ENCODE measurements around the gene ANKFY1.

GRCh38 chr17:4287710-4288109 is 23.9 kb upstream of the ANKFY1 start:
- no peak for TF ChIP-seq CTCF (IDR thresholded peaks at IDR 0.05; ENCODE audit: low read depth, low read length, poor library complexity, severe bottlenecking)
- no peak for TF ChIP-seq EZH2phosphoT487 (IDR thresholded peaks at IDR 0.05; ENCODE audit: borderline replicate concordance, low read length)

All from DOHH2 (cell line).